ENCODE results near the gene OR4C16.

Gene OR4C16

GRCh38 chr11:55571828-55572227 is at the start of gene OR4C16:
TSS of gene OR4C16 (plus strand) at chr11:55572128. CDS start at chr11:55572128, 0 bp downstream.
- H3K4me3 ChIP-seq (ENCODE audit: low read depth, low read length): no peak within 1 kb of the TSS
- no peak for TF ChIP-seq CTCF (IDR thresholded peaks at IDR 0.05; ENCODE audit: low read depth, low read length, missing control alignments)
- no peak for DNase-seq (ENCODE audit: low read depth)
- in situ Hi-C loops (cut with HindIII; ENCODE audit: low sequenced_read_pairs): no loop called here

- in situ Hi-C loops (cut with HindIII; ENCODE audit: low sequenced_read_pairs): no loop called here
- no peak for DNase-seq (ENCODE audit: low read depth)
- no peak within 1 kb of the TSS for H3K4me3 ChIP-seq (ENCODE audit: low read depth, low read length)
- TF ChIP-seq CTCF (IDR thresholded peaks at IDR 0.05; ENCODE audit: low read depth, low read length, missing control alignments): no peak
These were observed 17.8 kb upstream of the OR4C16 start, which contains the start of gene OR4C15 for GRCh38 chr11:55554169-55554568. TSS of gene OR4C15 (plus strand) at chr11:55554469. CDS start at chr11:55554469, 0 bp downstream.

- DNase-seq (ENCODE audit: low read depth): no peak
- in situ Hi-C loops (cut with HindIII; ENCODE audit: low sequenced_read_pairs): no loop called here
- no peak for TF ChIP-seq CTCF (IDR thresholded peaks at IDR 0.05; ENCODE audit: low read depth, low read length, missing control alignments)
- H3K4me3 ChIP-seq (ENCODE audit: low read depth, low read length): no peak overlapping the region
These were observed 620 bp downstream of the OR4C16 start for GRCh38 chr11:55572548-55572947.

- in situ Hi-C loops (cut with HindIII; ENCODE audit: low sequenced_read_pairs): no loop called here
These were observed 35.6 kb downstream of the OR4C16 start, which contains the start of gene OR4C11 for GRCh38 chr11:55607545-55607944. TSS of gene OR4C11 (minus strand) at chr11:55607645. CDS start at chr11:55604373, 3,272 bp downstream.

More at GRCh38 chr11:55607545-55607944, 35.6 kb downstream of the OR4C16 start, which contains the start of gene OR4C11:
- TF ChIP-seq CTCF (IDR thresholded peaks at IDR 0.05; ENCODE audit: low read depth, low read length, missing control alignments): no peak
- no peak for DNase-seq (ENCODE audit: low read depth)
- no peak within 1 kb of the TSS for H3K4me3 ChIP-seq (ENCODE audit: low read depth, low read length)
